Left cardiac atrium (tissue), 4 donors: ENCODE data around the gene BPIFB2. TPM values are rescaled to one million over a fixed set of nuclear protein-coding genes. Genes with fewer than 3 reads are reported as not detected.

ENCODE experiments used
- ATAC-seq, 2 donors: fragments of 200-7000 bp; cut with Tn5 transposase; one replicate each; pipeline ENCODE4 v1.9.1; 2020; ENCODE audit warnings: mild to moderate bottlenecking in 2 of 2, moderate library complexity in 2 of 2
- DNase-seq: peaks from one replicate; pipeline ENCODE4 v3.0.0-alpha.2; 2020
- intact Hi-C, 2 donors: fragments of 100-400 bp; cut with DNase I; formaldehyde crosslinking; loops; one replicate each; pipeline versions ENCODE4 v1.14.1 to v1.15.1; 2022 to 2023
- total RNA-seq, 2 donors: library from RNA; stranded (reverse); fragmentation: NEBNext Ultra II Directional; extraction: Animal tissue kit (Norgen Biotek cat#: 25700); gene quantifications; one replicate each; pipeline ENCODE4 v1.2.1, GENCODE V29; 2021
- donor health status: DM: no; HTN: yes; CAD: no.
- donor health status: DM: no; HTN: yes; CAD: no; lungs with severe emphysema.
- donor health status: DM: yes; HTN: yes; CAD: no.
- donor health status: Dilated cardiomyopathy.

BPIFB2 gene
- total RNA-seq, 2 donors from 2014 or later = not detected

DNA sequence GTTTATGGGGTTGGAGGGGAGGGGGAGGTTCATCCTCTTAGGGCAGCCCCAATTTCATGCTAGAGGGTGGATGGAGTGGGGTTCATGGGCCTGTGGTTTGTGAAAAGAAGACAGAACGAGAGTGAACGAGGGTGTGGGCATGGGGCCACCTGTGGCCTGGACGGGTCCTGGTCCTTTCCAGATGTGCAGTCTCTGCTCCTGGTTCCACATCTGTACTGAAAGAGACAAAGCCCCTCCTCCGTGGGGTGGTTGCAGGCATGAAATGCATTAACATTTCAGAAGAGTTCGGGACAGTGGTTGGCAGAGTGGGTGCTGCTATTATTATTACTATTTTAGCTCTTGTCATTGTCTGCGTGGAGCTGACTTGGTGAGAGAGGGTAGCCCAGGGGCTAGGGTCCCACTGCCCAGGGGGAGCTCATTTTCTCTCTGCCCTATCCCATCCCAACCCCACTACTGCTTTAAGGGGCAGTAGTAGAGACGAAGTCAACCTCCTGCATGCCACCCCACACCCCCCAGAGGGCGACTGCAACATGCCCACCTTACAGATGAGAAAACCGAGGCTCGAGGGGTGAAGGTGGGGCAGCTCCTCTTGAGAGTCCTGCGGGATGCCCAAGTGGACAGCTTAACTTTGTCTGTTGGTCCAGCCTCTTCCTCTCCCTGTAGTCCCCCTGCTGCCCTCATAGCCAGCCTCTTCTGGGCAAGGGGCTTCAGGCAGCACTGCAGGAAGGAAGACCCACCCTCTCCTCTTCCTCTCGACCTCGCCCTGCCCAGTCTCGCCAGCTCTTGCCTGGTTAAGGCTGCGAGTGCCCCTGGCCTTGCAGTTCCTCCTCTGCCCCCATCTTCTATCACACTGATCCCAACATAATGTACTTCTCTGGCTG lies 8.4 kb downstream of the BPIFB2 start:
- DNase-seq = no peak
- intact Hi-C loops = no loop called here
- ATAC-seq = no peak

GRCh38 chr20:33016581-33017109 lies 9.1 kb downstream of the BPIFB2 start:
- intact Hi-C loops = no loop called here
- ATAC-seq (no peak), DNase-seq (no peak)

GRCh38 chr20:33017542-33017941 lies 10.0 kb downstream of the BPIFB2 start:
- intact Hi-C loops = no loop called here
- no peak for DNase-seq
- ATAC-seq = no peak

- ATAC-seq (no peak), DNase-seq (no peak)
- intact Hi-C loops = no loop called here
Measured at GRCh38 chr20:33018169-33018931, 10.8 kb downstream of the BPIFB2 start.

- no peak for ATAC-seq
- intact Hi-C loops = no loop called here
- no peak for DNase-seq
Measured at GRCh38 chr20:33019465-33020277, 12.2 kb downstream of the BPIFB2 start.

GRCh38 chr20:33020278-33021161 lies 13.0 kb downstream of the BPIFB2 start:
- intact Hi-C loops = no loop called here
- DNase-seq (no peak), ATAC-seq (no peak)

GRCh38 chr20:33021879-33022278 lies 14.4 kb downstream of the BPIFB2 start:
- intact Hi-C loops = no loop called here
- DNase-seq (no peak), ATAC-seq (no peak)

GRCh38 chr20:33022289-33022688 lies 14.8 kb downstream of the BPIFB2 start:
- DNase-seq = no peak
- ATAC-seq = no peak
- intact Hi-C loops = no loop called here

GRCh38 chr20:33022694-33023438 lies 15.4 kb downstream of the BPIFB2 start:
- ATAC-seq (no peak), DNase-seq (no peak)
- intact Hi-C loops = no loop called here

DNA sequence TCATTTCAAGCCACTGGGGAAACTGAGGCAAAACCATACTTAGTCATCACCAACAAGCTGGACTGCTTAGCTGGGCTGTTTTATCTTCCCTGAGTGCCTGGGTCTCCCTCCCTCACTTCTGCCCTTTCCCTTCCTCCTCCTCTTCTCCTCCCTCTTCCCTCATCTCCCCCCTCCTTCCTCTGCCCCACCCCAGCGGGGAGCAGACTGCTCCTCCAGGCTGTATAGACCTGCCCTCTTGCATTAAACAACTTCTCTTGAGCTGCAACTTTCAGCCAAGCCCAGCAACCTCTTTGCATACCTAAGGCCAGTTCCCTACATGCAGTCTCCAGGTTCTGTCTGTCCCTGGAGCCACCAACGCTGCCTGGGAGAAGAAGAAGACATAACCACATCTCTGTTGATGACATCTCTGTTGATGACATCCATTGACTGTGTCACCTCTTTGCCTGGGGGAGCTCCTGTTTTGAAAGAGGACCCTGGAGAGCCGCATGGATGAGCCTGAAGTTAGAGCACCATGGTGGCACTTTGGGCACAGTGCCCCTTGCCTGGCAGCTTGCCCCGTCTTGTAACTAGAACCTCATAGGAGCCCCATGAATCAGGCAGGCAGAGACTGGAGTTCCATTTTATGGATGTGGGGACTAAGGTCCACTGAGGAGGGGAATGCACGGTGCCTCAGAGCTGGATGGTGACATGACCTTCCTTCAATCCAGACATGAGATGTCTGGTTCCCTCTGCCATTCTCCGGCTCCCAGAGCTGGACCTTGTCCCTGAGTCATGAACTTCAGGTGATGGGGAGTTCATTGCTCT lies 16.1 kb downstream of the BPIFB2 start:
- no peak for ATAC-seq
- no peak for DNase-seq
- intact Hi-C loops = no loop called here

DNA sequence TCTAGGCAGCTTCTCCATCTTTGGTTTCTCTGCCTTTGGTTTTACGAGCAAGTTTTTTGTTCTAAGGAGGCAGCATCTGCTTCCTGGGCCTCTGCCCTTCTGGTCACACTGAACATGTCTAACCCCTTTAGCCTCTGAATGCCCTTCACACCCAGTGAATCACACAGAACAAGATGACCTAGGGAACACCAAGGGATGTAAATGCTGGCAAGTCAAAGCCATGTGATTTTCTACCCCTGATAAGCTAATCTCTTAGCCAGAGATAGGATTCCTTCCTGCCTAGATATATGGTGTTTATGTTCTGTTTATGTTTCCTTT lies 16.7 kb downstream of the BPIFB2 start:
- no peak for ATAC-seq
- DNase-seq = no peak
- intact Hi-C loops = no loop called here

DNA sequence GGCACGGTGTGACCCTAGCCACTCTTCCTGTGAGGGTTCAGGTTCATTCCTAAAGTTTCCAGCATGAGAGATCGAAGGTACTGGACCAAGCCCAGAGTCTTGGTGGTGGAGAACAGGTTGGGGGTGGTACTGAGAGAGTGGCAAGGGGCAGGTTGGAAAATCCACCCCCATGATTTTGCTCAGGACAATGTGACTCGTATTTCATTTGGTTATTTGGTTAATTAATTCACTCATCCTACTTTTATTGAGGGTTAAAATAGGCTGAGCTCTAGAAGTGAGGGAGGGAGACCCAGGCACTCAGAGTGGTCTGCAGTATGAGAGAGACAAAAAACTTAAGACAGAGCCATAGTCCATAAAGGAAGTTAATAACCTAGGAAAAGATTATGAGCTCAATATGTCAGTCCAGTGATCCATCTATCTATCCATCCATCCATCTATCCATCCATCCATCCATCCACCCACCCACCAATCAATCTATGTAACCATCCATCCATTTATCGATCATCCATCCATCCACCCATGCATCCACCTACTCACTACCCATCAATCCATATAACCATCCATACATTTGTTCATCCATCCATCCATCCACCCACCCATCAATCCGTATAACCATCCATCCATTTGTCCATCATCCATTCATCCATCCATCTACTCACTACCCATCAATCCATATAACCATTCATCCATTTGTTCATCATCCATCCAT lies 17.3 kb downstream of the BPIFB2 start:
- no peak for ATAC-seq
- intact Hi-C loops = no loop called here
- DNase-seq = no peak

- DNase-seq (no peak), ATAC-seq (no peak)
- intact Hi-C loops = no loop called here
Measured at GRCh38 chr20:33025318-33025876, 17.9 kb downstream of the BPIFB2 start.

GRCh38 chr20:33026072-33026778 lies 18.7 kb downstream of the BPIFB2 start:
- ATAC-seq (no peak), DNase-seq (no peak)
- intact Hi-C loops = no loop called here
